ENCODE measurements around the gene BRF1. TPM values are rescaled to one million over a fixed set of nuclear protein-coding genes. Genes with fewer than 3 reads are reported as not detected.

Gene BRF1
- total RNA-seq, 1 experiment from 2014 or later: 26.4 TPM

DNA sequence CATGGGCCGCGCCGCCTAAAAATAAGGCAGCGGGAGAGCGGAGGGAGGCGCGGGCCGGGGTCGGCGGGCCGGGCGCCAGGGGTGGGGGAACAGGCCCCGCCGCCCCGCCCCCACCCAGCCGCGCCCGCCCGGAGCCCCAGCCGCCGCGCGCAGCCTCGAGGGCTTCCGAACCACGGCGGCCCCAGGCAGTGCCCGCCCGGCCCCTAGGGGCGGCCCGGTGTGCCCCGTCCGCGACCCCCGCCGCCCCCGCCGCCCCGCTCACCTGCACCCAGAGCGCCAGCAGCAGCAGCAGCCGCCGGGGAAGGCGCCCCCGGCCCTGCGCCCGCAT is 132.7 kb downstream of the BRF1 start:
- TF ChIP-seq RELA (CRISPR knock-in tag; IDR thresholded peaks at IDR 0.05; ENCODE audit: borderline replicate concordance) (no peak), E2F5 (CRISPR knock-in tag; IDR thresholded peaks at IDR 0.05) (no peak), CDX4 (CRISPR knock-in tag; IDR thresholded peaks at IDR 0.05; ENCODE audit: borderline replicate concordance) (no peak), RORB (CRISPR knock-in tag; IDR thresholded peaks at IDR 0.05) (no peak), ZNF423 (CRISPR knock-in tag; IDR thresholded peaks at IDR 0.05) (no peak), AFF4 (CRISPR knock-in tag; IDR thresholded peaks at IDR 0.05; ENCODE audit: borderline replicate concordance) (no peak), MYBL2 (CRISPR knock-in tag; IDR thresholded peaks at IDR 0.05) (no peak), NR1H2 (CRISPR knock-in tag; IDR thresholded peaks at IDR 0.05) (no peak), TCF7 (CRISPR knock-in tag; IDR thresholded peaks at IDR 0.05; ENCODE audit: low read depth) (no peak), JAZF1 (CRISPR knock-in tag; IDR thresholded peaks at IDR 0.05) (no peak)
- TF ChIP-seq, protein P1, sequence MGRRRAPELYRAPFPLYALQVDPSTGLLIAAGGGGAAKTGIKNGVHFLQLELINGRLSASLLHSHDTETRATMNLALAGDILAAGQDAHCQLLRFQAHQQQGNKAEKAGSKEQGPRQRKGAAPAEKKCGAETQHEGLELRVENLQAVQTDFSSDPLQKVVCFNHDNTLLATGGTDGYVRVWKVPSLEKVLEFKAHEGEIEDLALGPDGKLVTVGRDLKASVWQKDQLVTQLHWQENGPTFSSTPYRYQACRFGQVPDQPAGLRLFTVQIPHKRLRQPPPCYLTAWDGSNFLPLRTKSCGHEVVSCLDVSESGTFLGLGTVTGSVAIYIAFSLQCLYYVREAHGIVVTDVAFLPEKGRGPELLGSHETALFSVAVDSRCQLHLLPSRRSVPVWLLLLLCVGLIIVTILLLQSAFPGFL (CRISPR knock-in tag; IDR thresholded peaks at IDR 0.05; ENCODE audit: borderline replicate concordance): no peak
- TF ChIP-seq, protein P2, sequence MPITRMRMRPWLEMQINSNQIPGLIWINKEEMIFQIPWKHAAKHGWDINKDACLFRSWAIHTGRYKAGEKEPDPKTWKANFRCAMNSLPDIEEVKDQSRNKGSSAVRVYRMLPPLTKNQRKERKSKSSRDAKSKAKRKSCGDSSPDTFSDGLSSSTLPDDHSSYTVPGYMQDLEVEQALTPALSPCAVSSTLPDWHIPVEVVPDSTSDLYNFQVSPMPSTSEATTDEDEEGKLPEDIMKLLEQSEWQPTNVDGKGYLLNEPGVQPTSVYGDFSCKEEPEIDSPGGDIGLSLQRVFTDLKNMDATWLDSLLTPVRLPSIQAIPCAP (CRISPR knock-in tag; IDR thresholded peaks at IDR 0.05): no peak
- TF ChIP-seq, protein P3, sequence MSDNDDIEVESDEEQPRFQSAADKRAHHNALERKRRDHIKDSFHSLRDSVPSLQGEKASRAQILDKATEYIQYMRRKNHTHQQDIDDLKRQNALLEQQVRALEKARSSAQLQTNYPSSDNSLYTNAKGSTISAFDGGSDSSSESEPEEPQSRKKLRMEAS (CRISPR knock-in tag; IDR thresholded peaks at IDR 0.05): no peak
- no peaks in the 10 kb centered on the region for H3K9me3 Mint-ChIP-seq
- ATAC-seq (no peak), DNase-seq (ENCODE audit: low spot score) (no peak)
- ChIA-PET POLR2A (interaction anchor here (0.9 kb wide), 1 partner anchor 39 kb away, joined by 6 read pairs; no protein-coding TSS in a partner anchor), CTCF (interaction anchor here (0.5 to 7.4 kb wide), 23 partner anchors 12 to 313 kb away, joined by 3 to 107 read pairs (median 6); partner anchors contain the start of genes BTBD6, NUDT14 and PACS2)
- no peaks in the 10 kb centered on the region for H3K4me1 Mint-ChIP-seq
- no peaks in the 10 kb centered on the region for H3K36me3 Mint-ChIP-seq
- H3K27ac Mint-ChIP-seq: no peak overlapping the region
- peak overlapping the region; percentile 51 for H3K4me3 Mint-ChIP-seq
- peaks cover 15% of the 10 kb centered on the region for H3K27me3 Mint-ChIP-seq (ENCODE audit: low read depth)

DNA sequence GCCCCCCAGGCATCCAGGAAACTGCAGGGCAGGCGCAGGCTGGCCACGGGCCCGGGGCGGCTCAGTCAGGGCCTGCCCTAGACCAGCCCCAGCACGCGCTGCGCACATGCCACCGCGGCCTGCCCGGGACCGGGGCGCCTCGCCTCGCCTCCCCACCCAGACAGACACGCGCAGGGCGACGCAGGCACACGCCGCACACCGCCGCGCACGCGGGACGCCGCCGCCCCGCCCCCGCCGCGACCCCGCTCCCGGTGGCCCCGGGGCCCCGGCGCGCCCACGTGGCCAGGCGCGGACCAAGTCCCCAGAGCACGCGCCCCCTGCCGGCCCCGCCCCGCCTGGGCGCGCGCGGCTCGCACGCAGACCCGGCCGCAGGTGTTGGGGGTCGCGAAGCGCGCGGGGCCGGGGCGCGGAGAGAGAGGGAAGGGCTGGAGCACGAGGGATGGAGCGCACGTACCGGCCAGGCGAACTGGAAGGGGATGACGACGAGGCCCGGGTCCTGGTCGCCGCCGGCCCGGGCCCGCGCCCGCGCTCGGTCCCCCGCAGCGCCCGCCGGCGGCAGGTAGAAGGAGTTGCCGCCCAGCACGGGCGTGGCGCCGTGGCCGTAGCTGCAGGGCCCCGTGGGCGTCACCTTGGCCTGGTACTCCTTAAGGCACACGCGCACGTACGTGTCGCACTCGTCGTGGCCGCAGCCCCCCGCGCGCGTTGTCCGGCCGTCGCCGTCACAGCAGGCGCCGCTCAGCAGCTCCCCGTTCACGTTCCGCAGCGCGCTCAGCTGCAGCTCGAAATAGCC is 133.3 kb downstream of the BRF1 start:
- no peaks in the 10 kb centered on the region for H3K36me3 Mint-ChIP-seq
- peak overlapping the region; percentile 51 for H3K4me3 Mint-ChIP-seq
- DNase-seq (ENCODE audit: low spot score) (no peak), ATAC-seq (peak; percentile 9)
- CTCF ChIA-PET: interaction anchor here (1.0 to 7.4 kb wide), 13 partner anchors 12 to 304 kb away, joined by 3 to 107 read pairs (median 7); partner anchors contain the start of gene NUDT14
- H3K4me1 Mint-ChIP-seq: no peaks in the 10 kb centered on the region
- H3K27ac Mint-ChIP-seq: no peak overlapping the region
- POLR2A ChIA-PET: interaction anchor here (0.9 kb wide), 1 partner anchor 39 kb away, joined by 6 read pairs; no protein-coding TSS in a partner anchor
- H3K9me3 Mint-ChIP-seq: no peaks in the 10 kb centered on the region
- peaks cover 15% of the 10 kb centered on the region for H3K27me3 Mint-ChIP-seq (ENCODE audit: low read depth)
- TF ChIP-seq, protein P4, sequence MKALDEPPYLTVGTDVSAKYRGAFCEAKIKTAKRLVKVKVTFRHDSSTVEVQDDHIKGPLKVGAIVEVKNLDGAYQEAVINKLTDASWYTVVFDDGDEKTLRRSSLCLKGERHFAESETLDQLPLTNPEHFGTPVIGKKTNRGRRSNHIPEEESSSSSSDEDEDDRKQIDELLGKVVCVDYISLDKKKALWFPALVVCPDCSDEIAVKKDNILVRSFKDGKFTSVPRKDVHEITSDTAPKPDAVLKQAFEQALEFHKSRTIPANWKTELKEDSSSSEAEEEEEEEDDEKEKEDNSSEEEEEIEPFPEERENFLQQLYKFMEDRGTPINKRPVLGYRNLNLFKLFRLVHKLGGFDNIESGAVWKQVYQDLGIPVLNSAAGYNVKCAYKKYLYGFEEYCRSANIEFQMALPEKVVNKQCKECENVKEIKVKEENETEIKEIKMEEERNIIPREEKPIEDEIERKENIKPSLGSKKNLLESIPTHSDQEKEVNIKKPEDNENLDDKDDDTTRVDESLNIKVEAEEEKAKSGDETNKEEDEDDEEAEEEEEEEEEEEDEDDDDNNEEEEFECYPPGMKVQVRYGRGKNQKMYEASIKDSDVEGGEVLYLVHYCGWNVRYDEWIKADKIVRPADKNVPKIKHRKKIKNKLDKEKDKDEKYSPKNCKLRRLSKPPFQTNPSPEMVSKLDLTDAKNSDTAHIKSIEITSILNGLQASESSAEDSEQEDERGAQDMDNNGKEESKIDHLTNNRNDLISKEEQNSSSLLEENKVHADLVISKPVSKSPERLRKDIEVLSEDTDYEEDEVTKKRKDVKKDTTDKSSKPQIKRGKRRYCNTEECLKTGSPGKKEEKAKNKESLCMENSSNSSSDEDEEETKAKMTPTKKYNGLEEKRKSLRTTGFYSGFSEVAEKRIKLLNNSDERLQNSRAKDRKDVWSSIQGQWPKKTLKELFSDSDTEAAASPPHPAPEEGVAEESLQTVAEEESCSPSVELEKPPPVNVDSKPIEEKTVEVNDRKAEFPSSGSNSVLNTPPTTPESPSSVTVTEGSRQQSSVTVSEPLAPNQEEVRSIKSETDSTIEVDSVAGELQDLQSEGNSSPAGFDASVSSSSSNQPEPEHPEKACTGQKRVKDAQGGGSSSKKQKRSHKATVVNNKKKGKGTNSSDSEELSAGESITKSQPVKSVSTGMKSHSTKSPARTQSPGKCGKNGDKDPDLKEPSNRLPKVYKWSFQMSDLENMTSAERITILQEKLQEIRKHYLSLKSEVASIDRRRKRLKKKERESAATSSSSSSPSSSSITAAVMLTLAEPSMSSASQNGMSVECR (CRISPR knock-in tag; IDR thresholded peaks at IDR 0.05; ENCODE audit: borderline replicate concordance): 0 out of 2 replicates have a peak, but pooled peaks have one; percentile 38
- no peak for TF ChIP-seq AFF4 (CRISPR knock-in tag; IDR thresholded peaks at IDR 0.05; ENCODE audit: borderline replicate concordance)

Measured in WTC11 (cell line).